ENCODE data around the gene USP3. TPM values are rescaled to one million over a fixed set of nuclear protein-coding genes. Genes with fewer than 3 reads are reported as not detected.

The USP3 gene
- total and polyA plus RNA-seq, 9 of the 15 experiments (the other 6 are each of a cell fraction or from before 2014, with no cell fraction given), result 17.3 to 54.3 (median 34.8) TPM

DNA sequence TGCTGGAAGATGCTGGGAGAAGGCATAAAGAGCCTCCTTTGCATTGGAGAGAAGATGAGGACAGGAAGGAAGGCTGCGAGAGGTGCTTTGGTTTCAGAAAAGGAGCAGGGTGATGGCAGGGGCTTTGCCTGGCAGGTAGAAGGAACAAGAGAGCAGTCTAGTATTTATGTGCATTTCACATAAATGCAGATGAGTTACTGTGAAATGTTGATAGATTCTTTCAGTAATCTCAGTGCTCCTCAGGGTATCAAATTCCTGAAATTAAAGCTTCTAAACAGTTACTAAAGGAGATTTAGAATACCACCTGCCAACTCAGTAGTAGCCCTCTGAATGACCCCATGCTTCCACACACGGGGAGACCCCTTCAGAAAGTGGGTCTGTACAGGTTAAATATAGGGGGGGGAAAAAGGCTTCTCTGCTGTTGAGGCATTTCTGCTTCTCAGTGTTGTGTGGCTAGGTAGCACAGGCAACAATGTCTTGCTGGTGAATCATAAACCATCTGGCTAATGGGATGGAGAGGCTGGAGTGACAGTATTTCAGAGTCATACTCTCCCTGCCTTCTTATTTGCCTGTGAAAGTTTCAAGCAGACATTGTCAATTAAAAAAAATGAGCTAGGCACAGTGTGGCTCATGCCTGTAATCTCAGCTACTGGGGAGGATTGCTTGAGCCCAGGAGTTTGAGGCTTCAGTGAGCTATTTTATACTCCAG lies 78.5 kb downstream of the USP3 start:
- intact Hi-C loops (cut with micrococcal nuclease) (no loop called here), in situ Hi-C loops (cut with MboI) (no loop called here)
- Histone ChIP-seq H3K4me2 (ENCODE audit: insufficient read depth, low read length) (no peak overlapping the region), H4K20me1 (replicated peaks; ENCODE audit: control insufficient read depth, insufficient read depth, low read length) (no peaks in the 10 kb centered on the region), H3K9me3 (replicated peaks; ENCODE audit: control insufficient read depth, insufficient read depth, low read depth, low read length) (no peaks in the 10 kb centered on the region), H3K9ac (ENCODE audit: insufficient read depth in 1 of 2, low read depth in 2 of 2, low read length in 2 of 2) (no peak overlapping the region), H3K9me1 (ENCODE audit: control insufficient read depth, insufficient read depth, low read length) (no peaks in the 10 kb centered on the region), H2AFZ (ENCODE audit: low read depth, low read length) (no peak overlapping the region), H3K79me2 (ENCODE audit: control insufficient read depth, insufficient read depth, low read length) (no peaks in the 10 kb centered on the region), H3K36me3 (ENCODE audit: control insufficient read depth, insufficient read depth, low read length) (peaks cover 53% of the 10 kb centered on the region), H3K4me3 (no peak overlapping the region), H3K4me1 (replicated peaks in 1 of 2; ENCODE audit: control insufficient read depth in 2 of 2, insufficient read depth in 2 of 2, low read length in 2 of 2) (no peaks in the 10 kb centered on the region), H3K27me3 (ENCODE audit: control insufficient read depth in 2 of 2, insufficient read depth in 2 of 2, low read length in 2 of 2) (no peaks in the 10 kb centered on the region), H3K27ac (ENCODE audit: extremely low read depth, low read depth, low read length) (no peak overlapping the region)
- ChIA-PET POLR2A (interaction anchor here (1.1 kb wide), 1 partner anchor 16 kb away, joined by 3 read pairs; no protein-coding TSS in a partner anchor), CTCF (ENCODE audit: low intra/inter-chr PET ratio) (no interaction called here)
- 78% methylated on average over 2 of the region's 2 CpGs for WGBS (ENCODE audit: insufficient coverage, low coverage, missing lambda C conversion rate)
- ATAC-seq (no peak), DNase-seq (ENCODE audit: extremely low read depth in 1 of 4, low spot score in 3 of 4) (no peak), FAIRE-seq (no peak)
- BruUV-seq (replicated peaks), result no TSS peak
- no peak for TF ChIP-seq SOX6 (IDR thresholded peaks at IDR 0.05)
- TF ChIP-seq ZBTB5 (IDR thresholded peaks at IDR 0.05), result no peak
- TF ChIP-seq ZBTB8A (IDR thresholded peaks at IDR 0.05; ENCODE audit: partially characterized antibody), result no peak
- no peak for TF ChIP-seq FOS (IDR thresholded peaks at IDR 0.05; ENCODE audit: extremely low read depth, insufficient read length)
- TF ChIP-seq ESRRA (IDR thresholded peaks at IDR 0.05; ENCODE audit: borderline replicate concordance, low read depth), result no peak
- TF ChIP-seq, protein P1, sequence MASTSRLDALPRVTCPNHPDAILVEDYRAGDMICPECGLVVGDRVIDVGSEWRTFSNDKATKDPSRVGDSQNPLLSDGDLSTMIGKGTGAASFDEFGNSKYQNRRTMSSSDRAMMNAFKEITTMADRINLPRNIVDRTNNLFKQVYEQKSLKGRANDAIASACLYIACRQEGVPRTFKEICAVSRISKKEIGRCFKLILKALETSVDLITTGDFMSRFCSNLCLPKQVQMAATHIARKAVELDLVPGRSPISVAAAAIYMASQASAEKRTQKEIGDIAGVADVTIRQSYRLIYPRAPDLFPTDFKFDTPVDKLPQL (IDR thresholded peaks at IDR 0.05; ENCODE audit: extremely low read depth, insufficient read length), result no peak
- TF ChIP-seq, protein P2, sequence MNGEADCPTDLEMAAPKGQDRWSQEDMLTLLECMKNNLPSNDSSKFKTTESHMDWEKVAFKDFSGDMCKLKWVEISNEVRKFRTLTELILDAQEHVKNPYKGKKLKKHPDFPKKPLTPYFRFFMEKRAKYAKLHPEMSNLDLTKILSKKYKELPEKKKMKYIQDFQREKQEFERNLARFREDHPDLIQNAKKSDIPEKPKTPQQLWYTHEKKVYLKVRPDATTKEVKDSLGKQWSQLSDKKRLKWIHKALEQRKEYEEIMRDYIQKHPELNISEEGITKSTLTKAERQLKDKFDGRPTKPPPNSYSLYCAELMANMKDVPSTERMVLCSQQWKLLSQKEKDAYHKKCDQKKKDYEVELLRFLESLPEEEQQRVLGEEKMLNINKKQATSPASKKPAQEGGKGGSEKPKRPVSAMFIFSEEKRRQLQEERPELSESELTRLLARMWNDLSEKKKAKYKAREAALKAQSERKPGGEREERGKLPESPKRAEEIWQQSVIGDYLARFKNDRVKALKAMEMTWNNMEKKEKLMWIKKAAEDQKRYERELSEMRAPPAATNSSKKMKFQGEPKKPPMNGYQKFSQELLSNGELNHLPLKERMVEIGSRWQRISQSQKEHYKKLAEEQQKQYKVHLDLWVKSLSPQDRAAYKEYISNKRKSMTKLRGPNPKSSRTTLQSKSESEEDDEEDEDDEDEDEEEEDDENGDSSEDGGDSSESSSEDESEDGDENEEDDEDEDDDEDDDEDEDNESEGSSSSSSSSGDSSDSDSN (IDR thresholded peaks at IDR 0.05; ENCODE audit: borderline replicate concordance in 1 of 2, low read depth in 2 of 2, low read length in 2 of 2), result no peak
- TF ChIP-seq, protein P3, sequence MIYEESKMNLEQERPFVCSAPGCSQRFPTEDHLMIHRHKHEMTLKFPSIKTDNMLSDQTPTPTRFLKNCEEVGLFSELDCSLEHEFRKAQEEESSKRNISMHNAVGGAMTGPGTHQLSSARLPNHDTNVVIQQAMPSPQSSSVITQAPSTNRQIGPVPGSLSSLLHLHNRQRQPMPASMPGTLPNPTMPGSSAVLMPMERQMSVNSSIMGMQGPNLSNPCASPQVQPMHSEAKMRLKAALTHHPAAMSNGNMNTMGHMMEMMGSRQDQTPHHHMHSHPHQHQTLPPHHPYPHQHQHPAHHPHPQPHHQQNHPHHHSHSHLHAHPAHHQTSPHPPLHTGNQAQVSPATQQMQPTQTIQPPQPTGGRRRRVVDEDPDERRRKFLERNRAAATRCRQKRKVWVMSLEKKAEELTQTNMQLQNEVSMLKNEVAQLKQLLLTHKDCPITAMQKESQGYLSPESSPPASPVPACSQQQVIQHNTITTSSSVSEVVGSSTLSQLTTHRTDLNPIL (CRISPR knock-in tag; IDR thresholded peaks at IDR 0.05), result no peak
- no peak for TF ChIP-seq TEAD2 (tag; IDR thresholded peaks at IDR 0.05)
- TF ChIP-seq IFI16 (CRISPR knock-in tag; IDR thresholded peaks at IDR 0.05), result no peak
- TF ChIP-seq ZBTB17 (CRISPR knock-in tag; IDR thresholded peaks at IDR 0.05), result no peak
- no peak for TF ChIP-seq CBFA2T2 (conservative IDR thresholded peaks at IDR 0.05)
- no peak for TF ChIP-seq YY1 (IDR thresholded peaks at IDR 0.05; ENCODE audit: borderline replicate concordance in 1 of 3, control insufficient read depth in 1 of 3, extremely low read depth in 1 of 3, insufficient read depth in 3 of 3, insufficient read length in 1 of 3, insufficient replicate concordance in 2 of 3, low read depth in 1 of 3, low read length in 2 of 3)

All from K562 (cell line).